HG02840 (cell line): ENCODE results near the gene PARP16.
"Not testable (repeated sequence)": the region's sequence is repeated elsewhere in the genome, so short reads cannot be mapped to it uniquely, and the experiment has no call there.

Source experiments
- ATAC-seq: cut with Tn5 transposase; IDR thresholded peaks from one replicate; pipeline ENCODE4 v1.9.1; 2021; ENCODE audit warnings: mild to moderate bottlenecking, moderate library complexity, moderate number of reproducible peaks; ENCODE audit not compliant: unreplicated experiment, low FRiP score

PARP16 gene

GRCh38 chr15:65246026-65246714 is 40.5 kb downstream of the PARP16 start:
- ATAC-seq: no peak

- ATAC-seq: no peak
Measured at GRCh38 chr15:65245096-65245856, 41.4 kb downstream of the PARP16 start.

GRCh38 chr15:65244638-65245037 is 42.0 kb downstream of the PARP16 start:
- ATAC-seq: no peak

- ATAC-seq: not testable (repeated sequence)
Measured at GRCh38 chr15:65236443-65236842, 50.2 kb downstream of the PARP16 start.

- ATAC-seq: no peak
Measured at GRCh38 chr15:65233696-65234095, 53.0 kb downstream of the PARP16 start.

- ATAC-seq: no peak
Measured at GRCh38 chr15:65232520-65232919, 54.2 kb downstream of the PARP16 start.

GRCh38 chr15:65231306-65231705 is 55.4 kb downstream of the PARP16 start:
- ATAC-seq: no peak

GRCh38 chr15:65226901-65227300 is 59.8 kb downstream of the PARP16 start:
- not testable (repeated sequence) for ATAC-seq

- no peak for ATAC-seq
Measured at GRCh38 chr15:65226221-65226620, 60.5 kb downstream of the PARP16 start.

GRCh38 chr15:65223996-65224395 is 62.7 kb downstream of the PARP16 start:
- ATAC-seq: no peak

- no peak for ATAC-seq
Measured at GRCh38 chr15:65222891-65223290, 63.8 kb downstream of the PARP16 start.

GRCh38 chr15:65221697-65222096 is 65.0 kb downstream of the PARP16 start:
- ATAC-seq: no peak

GRCh38 chr15:65219137-65219536 is 67.5 kb downstream of the PARP16 start:
- no peak for ATAC-seq

- no peak for ATAC-seq
Measured at GRCh38 chr15:65217526-65218482, 68.9 kb downstream of the PARP16 start.

GRCh38 chr15:65215496-65215895 is 71.2 kb downstream of the PARP16 start:
- ATAC-seq: no peak

GRCh38 chr15:65214010-65214409 is 72.7 kb downstream of the PARP16 start:
- no peak for ATAC-seq

GRCh38 chr15:65213241-65213640 is 73.4 kb downstream of the PARP16 start:
- no peak for ATAC-seq

GRCh38 chr15:65212097-65212496 is 74.6 kb downstream of the PARP16 start:
- no peak for ATAC-seq

- no peak for ATAC-seq
Measured at GRCh38 chr15:65211482-65211982, 75.2 kb downstream of the PARP16 start.

GRCh38 chr15:65210770-65211481 is 75.8 kb downstream of the PARP16 start, which contains the start of gene CILP:
Gene CILP (minus strand): TSS chr15:65211473. CDS start chr15:65209755, 1,718 bp downstream.
- no peak for ATAC-seq
